GM18873 (cell line): ENCODE results near the gene KDM1A.

Experiments
- ATAC-seq: cut with Tn5 transposase; IDR thresholded peaks from one replicate; pipeline ENCODE4 v1.9.1; 2021; ENCODE audit warnings: mild to moderate bottlenecking, moderate library complexity, moderate number of reproducible peaks; ENCODE audit not compliant: unreplicated experiment, low FRiP score

KDM1A gene

GRCh38 chr1:23066075-23066474, 46.8 kb downstream of the KDM1A start:
- no peak for ATAC-seq

DNA sequence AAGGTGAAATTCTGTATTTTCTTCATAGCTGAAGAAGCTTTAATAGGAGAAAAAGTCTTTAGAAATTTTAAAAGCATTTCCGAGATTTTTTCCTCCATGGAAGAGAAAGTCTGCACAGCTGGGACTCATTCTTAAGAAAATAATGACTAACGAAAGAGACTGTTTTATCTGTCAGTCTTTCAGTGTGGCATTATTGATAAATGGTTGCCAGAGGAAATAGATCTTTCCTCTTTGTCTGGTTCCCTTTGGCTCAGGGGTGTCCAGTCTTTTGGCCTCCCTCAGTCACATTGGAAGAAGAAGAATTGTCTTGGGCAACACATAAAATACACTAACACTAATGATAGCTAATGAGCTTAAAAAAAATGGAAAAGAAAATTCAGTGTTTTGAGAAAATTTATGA, 49.9 kb downstream of the KDM1A start:
- no peak for ATAC-seq

- no peak for ATAC-seq
These were observed 50.4 kb downstream of the KDM1A start for GRCh38 chr1:23069675-23070074.

DNA sequence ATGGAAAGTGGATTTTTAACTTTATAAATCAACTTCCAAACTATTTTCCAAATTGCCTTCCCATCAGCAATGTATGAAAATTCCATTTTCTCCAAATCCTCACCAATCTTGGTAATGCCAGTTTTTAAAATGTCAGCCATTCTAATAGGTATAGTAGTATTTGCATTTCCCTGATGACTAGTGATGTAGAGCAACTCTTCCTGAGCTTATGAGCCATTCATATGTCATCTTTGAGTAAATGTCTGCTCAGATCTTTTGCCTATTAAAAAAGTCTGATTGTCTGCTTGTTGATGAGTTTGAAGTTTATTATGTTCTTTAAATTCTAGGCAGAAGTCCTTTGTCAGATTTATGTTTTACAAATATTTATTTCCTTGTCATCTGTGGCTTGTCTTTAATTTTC, 54.7 kb downstream of the KDM1A start:
- ATAC-seq, result no peak

DNA sequence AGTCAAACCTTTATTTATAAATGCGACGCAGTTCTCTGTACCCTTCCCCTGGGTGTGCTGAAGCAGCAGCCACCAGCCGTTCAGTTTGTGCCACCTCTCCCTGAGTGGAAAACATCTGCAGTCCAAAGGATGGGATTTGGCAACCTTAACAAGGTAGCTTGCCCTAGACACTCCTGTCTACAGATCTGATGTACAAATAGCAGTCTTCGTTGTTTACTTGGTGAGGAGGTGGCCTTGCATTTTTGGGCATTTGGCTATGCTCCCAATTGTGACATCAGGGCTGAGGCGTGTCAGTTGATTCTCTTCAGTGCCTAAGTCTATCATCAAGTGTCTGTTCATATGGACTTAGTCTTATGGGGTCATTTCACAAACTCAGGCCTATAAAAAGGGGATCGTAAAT, 59.8 kb downstream of the KDM1A start:
- no peak for ATAC-seq

GRCh38 chr1:23080885-23081284, 61.6 kb downstream of the KDM1A start:
- no peak for ATAC-seq

- no peak for ATAC-seq
These were observed 62.1 kb downstream of the KDM1A start for GRCh38 chr1:23081376-23081775.

- ATAC-seq, result no peak
These were observed 64.6 kb downstream of the KDM1A start for GRCh38 chr1:23083714-23084480.

DNA sequence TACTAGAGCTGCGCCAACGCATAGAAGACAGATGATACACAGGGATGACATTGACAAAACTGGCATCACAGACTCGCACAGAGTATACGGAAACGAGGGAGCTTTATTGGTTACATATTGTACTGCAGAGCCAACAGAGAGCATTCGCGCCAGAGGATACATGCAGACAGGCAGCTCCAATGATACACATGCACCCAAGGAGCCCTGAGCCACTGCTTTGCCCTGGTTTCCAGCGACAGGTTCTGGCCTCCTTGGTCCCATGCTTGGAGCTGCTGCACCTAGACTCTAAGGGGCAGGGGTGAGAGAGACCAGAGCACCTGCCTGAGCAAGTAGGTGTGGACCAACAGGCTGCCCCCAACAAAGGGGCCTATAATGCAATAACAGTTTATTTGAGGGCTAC, 65.6 kb downstream of the KDM1A start:
- no peak for ATAC-seq

DNA sequence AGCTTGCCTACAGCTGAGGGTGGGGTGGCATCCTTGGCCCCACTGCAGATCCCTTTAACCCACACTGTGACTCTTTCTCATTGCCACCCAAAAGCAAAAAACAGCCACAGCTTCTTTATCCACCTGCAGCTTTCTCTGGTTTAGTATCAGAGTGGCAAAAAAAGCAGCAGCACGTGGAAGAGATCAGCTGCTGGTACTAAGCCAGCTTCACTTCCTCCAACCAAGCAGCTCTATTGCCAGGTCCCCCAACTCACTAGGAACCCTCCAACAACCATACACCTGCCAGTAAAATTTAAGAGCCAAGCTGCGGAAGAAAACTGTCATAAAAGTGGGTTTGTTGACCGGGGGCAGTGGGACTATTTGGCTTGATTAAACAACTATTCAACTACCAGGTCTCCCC, 66.4 kb downstream of the KDM1A start:
- ATAC-seq, result no peak

GRCh38 chr1:23088027-23088426, 68.8 kb downstream of the KDM1A start:
- no peak for ATAC-seq

GRCh38 chr1:23090056-23090455, 70.8 kb downstream of the KDM1A start:
- ATAC-seq, result no peak

GRCh38 chr1:23091545-23091944, 72.3 kb downstream of the KDM1A start:
- no peak for ATAC-seq

DNA sequence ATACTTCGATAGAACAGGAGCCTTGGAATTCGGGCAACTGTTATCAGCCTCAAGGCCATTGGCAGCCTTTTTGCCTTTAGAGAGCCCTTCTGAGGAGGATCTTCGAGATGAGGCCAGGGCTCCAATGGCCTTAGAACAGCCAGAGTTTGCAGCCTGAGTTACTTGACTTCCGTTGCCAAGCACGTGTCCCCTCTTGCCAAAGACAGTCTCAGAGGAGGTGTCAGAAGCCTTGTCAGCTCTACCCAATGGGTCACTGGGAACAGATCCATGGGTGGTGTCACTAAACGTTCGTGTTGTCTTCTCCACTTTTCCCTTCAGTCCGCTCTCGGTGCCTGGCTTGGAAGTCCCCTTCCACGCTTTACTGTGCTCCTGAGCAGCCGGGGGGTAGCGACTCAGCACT, 73.2 kb downstream of the KDM1A start:
- no peak for ATAC-seq

DNA sequence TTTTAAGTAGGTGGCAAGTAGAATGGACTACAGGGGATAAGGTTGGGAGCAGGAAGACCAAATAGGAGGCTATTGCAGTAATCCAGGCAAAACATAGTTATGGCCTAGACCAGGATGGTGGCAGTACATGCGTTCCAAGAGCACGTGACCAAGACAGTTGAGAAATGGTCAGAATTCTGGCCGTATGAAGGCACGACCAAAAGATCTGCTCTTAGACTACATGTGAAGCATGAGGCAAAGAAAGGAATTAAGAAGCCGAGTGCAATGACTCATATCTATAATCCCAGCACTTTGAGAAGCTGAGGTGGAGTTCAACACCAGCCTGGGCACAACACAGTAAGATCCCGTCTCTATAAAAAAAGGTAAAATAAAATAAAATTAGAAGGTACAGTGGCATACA, 78.0 kb downstream of the KDM1A start:
- ATAC-seq, result no peak

DNA sequence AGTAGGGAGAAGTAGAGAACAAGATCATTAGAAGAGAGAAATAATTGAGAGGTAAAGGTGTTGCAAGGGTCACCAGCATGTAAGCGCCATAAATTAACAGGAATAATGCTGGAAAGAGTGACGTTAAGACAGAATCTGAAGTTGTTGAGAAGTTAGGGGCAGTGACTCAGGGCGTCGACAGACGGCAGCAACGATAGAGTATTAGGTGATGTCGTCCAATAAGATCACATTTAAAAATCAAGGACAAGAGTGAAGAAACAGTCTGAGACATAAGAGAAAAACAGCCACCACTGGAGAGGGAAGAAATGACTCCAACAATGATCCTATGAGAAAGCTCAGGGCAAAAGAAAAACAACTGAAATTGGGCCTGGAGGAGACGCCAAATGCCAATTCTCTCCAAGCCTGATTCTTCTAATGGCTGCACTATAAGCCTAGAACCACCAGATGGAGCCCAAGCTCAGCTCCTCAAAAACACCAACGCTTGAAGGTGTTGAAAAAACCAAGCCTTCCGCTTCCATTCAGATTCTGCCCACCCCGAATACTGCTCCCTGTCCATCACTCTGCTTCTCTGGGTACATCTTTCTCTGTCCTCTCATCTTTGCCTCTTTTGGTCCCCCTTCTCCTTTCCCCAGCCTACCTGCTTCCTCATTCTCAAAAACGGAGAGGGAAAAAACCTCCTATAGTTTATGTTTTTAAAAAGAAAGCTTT, 79.3 kb downstream of the KDM1A start:
- ATAC-seq, result no peak

GRCh38 chr1:23099171-23099536, 79.9 kb downstream of the KDM1A start:
- ATAC-seq, result no peak

DNA sequence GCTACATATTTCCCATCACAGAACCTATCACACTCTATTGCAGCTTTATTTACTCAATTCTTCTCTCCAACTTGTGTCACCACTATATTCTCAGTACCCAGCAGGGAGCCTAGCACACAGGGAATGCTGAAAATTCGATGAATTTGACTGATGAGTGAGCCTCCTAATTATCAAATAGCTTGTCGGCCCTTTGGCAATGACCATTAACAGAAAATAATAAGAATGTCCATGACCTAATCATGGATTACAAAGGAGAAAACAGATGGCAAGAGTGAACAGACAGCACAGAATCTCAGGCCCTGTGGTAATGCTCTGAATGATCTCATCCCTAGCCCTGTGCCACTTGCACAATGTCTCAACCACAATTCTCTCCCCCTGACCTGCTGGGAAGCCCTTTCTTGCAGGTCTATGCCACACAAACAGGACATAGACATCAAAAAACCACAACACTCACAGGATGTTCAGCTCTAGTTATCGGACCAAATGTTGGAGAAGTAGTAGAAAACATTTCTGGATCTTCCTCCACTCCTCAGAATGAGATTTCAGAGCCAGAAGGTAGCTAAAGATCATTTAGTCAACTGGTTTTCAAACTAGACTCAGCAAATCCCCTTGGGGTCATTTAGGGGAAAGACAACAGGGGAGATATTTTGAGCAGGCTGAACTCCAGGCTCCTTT, 80.9 kb downstream of the KDM1A start:
- ATAC-seq, result no peak

DNA sequence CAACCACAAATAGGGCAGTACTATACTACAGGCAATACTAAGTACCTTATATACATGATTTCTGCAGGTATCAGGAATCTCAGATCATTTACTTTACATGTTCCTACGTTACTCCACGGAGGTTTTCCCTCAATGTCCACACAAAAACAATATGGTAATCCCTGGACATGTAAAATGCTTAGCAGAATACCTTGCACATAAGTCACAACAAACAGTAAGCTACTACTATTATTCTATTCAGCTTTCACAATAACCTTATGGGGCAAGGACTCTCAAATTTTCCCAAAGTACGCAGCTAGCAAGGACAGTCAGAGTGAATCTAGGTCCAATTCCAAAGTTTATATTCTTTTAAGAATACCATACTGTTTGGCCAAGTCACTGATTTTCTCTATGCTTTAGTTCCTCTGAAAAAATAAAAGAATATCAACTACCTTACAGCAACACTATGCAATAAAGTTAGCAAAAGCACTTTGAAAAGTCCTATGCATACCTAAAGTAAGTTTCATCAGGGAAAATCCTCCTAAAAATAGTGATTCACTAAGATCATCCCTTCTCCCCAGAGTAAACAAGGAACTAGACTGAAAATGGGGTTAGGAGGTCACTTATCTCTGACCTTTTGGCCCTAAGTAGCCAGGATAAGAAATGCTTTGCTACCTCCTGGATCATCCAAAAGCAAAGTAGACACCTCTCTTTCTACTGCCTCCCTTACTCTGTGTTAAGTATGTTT, 82.0 kb downstream of the KDM1A start:
- ATAC-seq, result no peak

DNA sequence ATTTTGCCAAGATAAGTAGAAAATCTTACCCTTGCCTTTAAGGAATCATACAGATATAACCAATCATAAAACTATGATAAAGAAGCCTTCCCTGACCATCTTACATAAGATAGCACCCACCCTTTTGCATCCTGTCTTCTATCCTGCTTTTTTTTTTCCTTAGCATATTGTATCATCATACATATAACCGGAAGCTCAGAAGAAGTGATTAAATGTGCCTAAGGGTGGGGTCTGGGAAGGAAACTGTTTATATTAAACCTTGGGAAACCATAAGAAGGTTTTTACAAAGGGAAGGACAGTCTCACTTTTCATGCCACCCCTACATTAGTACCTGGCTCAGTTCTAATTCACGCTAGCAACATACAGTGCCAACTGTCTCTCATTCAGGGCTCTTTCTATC, 82.6 kb downstream of the KDM1A start:
- no peak for ATAC-seq

DNA sequence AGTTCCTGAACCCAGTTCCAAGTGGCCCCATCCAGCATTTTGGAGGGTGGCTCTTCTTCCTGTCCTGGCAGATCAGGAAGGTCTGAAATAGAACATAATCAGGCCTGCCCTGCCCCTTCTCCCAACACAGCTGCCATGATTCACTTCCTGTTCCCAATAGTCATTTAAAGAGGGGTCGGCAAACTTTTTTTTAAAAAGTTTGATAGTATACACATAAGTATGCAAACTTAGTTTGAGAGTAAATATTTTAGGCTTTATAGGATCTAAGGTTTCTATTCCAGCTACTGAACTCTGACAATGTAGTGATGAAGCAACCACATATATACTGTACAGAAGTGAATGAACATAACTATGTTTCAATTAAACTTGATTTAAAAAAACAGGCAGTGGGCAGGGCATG, 83.0 kb downstream of the KDM1A start:
- ATAC-seq, result no peak
